Right cardiac atrium (tissue), 5 donors: ENCODE measurements around the gene RPS6KA2. TPM values are rescaled to one million over a fixed set of nuclear protein-coding genes. Genes with fewer than 3 reads are reported as not detected.
"Not testable (repeated sequence)": the region's sequence is repeated elsewhere in the genome, so short reads cannot be mapped to it uniquely, and the experiment has no call there.

ENCODE experiments used
- ATAC-seq, 2 donors: fragments of 200-7000 bp; cut with Tn5 transposase; one replicate each; pipeline versions ENCODE4 v1.8.0 to v1.9.1; 2020; ENCODE audit warnings: moderate library complexity in 2 of 2, mild to moderate bottlenecking in 1 of 2
- DNase-seq, 3 donors: peaks; one replicate each; pipeline ENCODE4 v3.0.0-alpha.2; 2020
- H3K27ac ChIP-seq: one replicate; pipeline ENCODE4 v1.5.1; 2013; ENCODE audit warnings: mild to moderate bottlenecking, low read length, control low read depth, moderate library complexity
- H3K27me3 ChIP-seq: one replicate; pipeline ENCODE4 v1.6.1; 2013; ENCODE audit not compliant: control insufficient read depth, insufficient read depth
- H3K4me1 ChIP-seq: one replicate; pipeline ENCODE4 v1.6.1; 2013; ENCODE audit warnings: low read length; ENCODE audit not compliant: control insufficient read depth, insufficient read depth
- H3K4me3 ChIP-seq: one replicate; pipeline ENCODE4 v1.5.1; 2013; ENCODE audit warnings: low read length, control low read depth
- H3K9me3 ChIP-seq: one replicate; pipeline ENCODE4 v1.6.1; 2013; ENCODE audit warnings: low read length; ENCODE audit not compliant: control insufficient read depth
- WGBS: extraction: QIAGEN DNeasy Blood & Tissue Kit; methylation state at CpG from one replicate; pipeline ENCODE4 v1.1.7; 2013; 5-methylcytosine and 5-hydroxymethylcytosine counted together
- intact Hi-C, 4 donors: fragments of 100-400 bp; cut with DNase I; formaldehyde crosslinking; loops; one replicate each; pipeline versions ENCODE4 v1.11.0 to v1.14.0; 2022 to 2023
- polyA plus RNA-seq: library from polyadenylated mRNA; stranded (reverse); fragments of 200-250 nt; gene quantifications from one replicate; pipeline ENCODE4 v1.2.3, GENCODE V29; 2013
- total RNA-seq, 4 donors: library from RNA; stranded (reverse); fragmentation: NEBNext Ultra II Directional; extraction: Animal tissue kit (Norgen Biotek cat#: 25700); gene quantifications; one replicate each; pipeline ENCODE4 v1.2.1, GENCODE V29; 2021
- donor health status: healthy with polysubstance abuse.
- donor health status: DM: no; HTN: yes; CAD: no.
- donor health status: DM: no; HTN: no; CAD: no.
- donor health status: DM: no; HTN: yes; CAD: no; lungs with severe emphysema.
- donor health status: DM: yes; HTN: yes; CAD: no.

RPS6KA2 gene
- total and polyA plus RNA-seq, 5 donors, result 34.0 to 80.9 (median 65.3) TPM

GRCh38 chr6:166534658-166535406, 92.2 kb downstream of the RPS6KA2 start:
- H3K4me1 ChIP-seq, result no peaks in the 10 kb centered on the region
- no peak overlapping the region for H3K4me3 ChIP-seq
- intact Hi-C loops, result no loop called here
- no peak for DNase-seq
- no peak overlapping the region for H3K27ac ChIP-seq
- WGBS, result 95% methylated on average over 17 of the region's 17 CpGs
- no peak for ATAC-seq
- H3K9me3 ChIP-seq, result no peaks in the 10 kb centered on the region
- H3K27me3 ChIP-seq, result no peaks in the 10 kb centered on the region

DNA sequence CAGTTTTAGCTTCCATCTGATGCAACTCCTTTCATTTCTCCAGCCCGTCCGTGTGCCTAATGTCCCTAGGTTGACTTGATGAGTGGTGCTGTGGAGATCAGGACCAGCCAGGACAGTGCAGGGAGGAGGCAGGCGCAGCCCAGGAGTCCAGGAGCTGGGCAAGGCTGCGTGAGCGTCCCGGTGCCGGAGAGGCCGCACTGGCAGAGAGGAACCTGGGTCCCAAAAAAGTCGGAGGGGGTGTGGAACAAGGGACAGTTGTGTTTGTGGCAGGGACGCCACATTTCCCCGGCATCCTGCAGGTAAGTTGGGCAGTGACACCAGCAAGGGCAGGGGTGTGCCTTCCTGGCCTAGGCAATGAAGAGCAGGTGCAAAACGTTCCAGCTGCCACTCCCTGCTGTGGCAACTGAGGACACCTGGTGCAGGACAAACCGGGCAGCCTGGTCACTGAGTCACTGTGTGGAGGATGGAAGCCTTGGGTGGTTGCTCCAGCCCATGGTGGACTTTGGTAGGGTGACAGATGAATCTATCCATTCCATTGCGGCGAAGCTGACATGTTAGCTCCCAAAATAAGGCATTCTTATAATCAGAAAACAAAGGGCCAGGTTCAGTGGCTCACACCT, 93.7 kb downstream of the RPS6KA2 start:
- H3K9me3 ChIP-seq, result no peaks in the 10 kb centered on the region
- no peaks in the 10 kb centered on the region for H3K27me3 ChIP-seq
- H3K4me1 ChIP-seq, result no peaks in the 10 kb centered on the region
- whole genome bisulfite sequencing, result 93% methylated on average over 15 of the region's 15 CpGs
- no peak overlapping the region for H3K27ac ChIP-seq
- ATAC-seq, result no peak
- intact Hi-C loops, result no loop called here
- DNase-seq, result no peak
- no peak overlapping the region for H3K4me3 ChIP-seq

DNA sequence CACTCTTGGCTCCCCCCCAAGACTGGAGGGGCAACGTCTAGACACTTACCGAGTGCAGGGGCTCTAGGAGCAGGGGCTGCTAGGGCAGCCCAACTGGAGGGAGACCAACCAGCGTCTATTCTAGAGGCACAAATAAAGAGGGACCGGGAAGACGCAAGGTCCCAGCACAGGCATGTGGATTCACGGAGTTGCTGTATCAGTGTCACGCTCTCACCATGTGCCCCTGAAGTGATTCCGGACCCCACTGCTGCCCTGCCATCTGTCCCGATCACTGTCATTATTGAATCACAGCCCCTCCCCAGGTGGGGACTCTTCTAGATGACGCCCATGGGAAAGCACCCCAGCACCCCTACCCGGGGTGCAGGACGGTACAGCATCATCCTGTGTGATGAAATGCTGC, 94.7 kb downstream of the RPS6KA2 start:
- H3K9me3 ChIP-seq, result no peaks in the 10 kb centered on the region
- H3K27ac ChIP-seq, result no peak overlapping the region
- intact Hi-C loops, result no loop called here
- H3K4me3 ChIP-seq, result no peak overlapping the region
- no peak for ATAC-seq
- 93% methylated on average over 12 of the region's 12 CpGs for WGBS
- H3K27me3 ChIP-seq, result no peaks in the 10 kb centered on the region
- DNase-seq, result no peak
- H3K4me1 ChIP-seq, result no peaks in the 10 kb centered on the region

- WGBS, result 97% methylated on average over 26 of the region's 26 CpGs
- intact Hi-C loops, result no loop called here
- Histone ChIP-seq H3K9me3 (no peaks in the 10 kb centered on the region), H3K27ac (no peak overlapping the region), H3K4me1 (no peaks in the 10 kb centered on the region), H3K4me3 (no peak overlapping the region), H3K27me3 (no peaks in the 10 kb centered on the region)
- ATAC-seq, result no peak
- DNase-seq, result no peak
Observed at GRCh38 chr6:166530211-166531095, 96.6 kb downstream of the RPS6KA2 start.

GRCh38 chr6:166529586-166529985, 97.5 kb downstream of the RPS6KA2 start:
- intact Hi-C loops, result no loop called here
- Histone ChIP-seq H3K4me1 (no peaks in the 10 kb centered on the region), H3K27ac (no peak overlapping the region), H3K4me3 (no peak overlapping the region), H3K27me3 (no peaks in the 10 kb centered on the region), H3K9me3 (no peaks in the 10 kb centered on the region)
- ATAC-seq, result no peak
- 92% methylated on average over 4 of the region's 4 CpGs for WGBS
- no peak for DNase-seq

GRCh38 chr6:166529058-166529457, 98.0 kb downstream of the RPS6KA2 start:
- H3K9me3 ChIP-seq, H3K4me1 ChIP-seq, ATAC-seq, H3K4me3 ChIP-seq, H3K27me3 ChIP-seq, DNase-seq, intact Hi-C loops, H3K27ac ChIP-seq: not testable (repeated sequence)
- WGBS, result 94% methylated on average over 1 of the region's 1 CpG

GRCh38 chr6:166527849-166528248, 99.2 kb downstream of the RPS6KA2 start:
- Histone ChIP-seq H3K4me1 (no peaks in the 10 kb centered on the region), H3K27me3 (no peaks in the 10 kb centered on the region), H3K27ac (no peak overlapping the region), H3K9me3 (no peaks in the 10 kb centered on the region), H3K4me3 (no peak overlapping the region)
- no peak for DNase-seq
- WGBS, result 87% methylated on average over 4 of the region's 4 CpGs
- intact Hi-C loops, result no loop called here
- no peak for ATAC-seq

DNA sequence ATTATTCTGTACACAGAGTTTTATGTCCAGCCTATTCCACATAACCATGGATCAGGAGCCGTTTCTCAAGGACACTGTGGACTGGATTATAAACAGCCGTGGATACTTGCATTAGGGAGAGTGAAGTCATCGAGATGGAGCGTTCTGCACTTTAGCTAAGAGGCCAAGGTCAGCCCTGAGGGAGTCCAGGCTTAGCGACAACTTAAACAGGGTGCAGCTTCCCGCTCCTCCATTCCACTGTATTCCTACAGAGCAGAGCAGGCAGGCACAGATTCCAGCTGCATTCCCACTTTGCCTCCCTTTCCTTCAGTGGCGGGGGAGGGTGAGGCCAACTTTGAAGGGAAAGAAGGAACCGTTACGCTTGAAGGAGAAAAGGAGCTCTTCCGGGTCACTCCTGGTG, 100.1 kb downstream of the RPS6KA2 start:
- Histone ChIP-seq H3K27ac (no peak overlapping the region), H3K9me3 (no peaks in the 10 kb centered on the region), H3K4me3 (no peak overlapping the region), H3K4me1 (no peaks in the 10 kb centered on the region), H3K27me3 (no peaks in the 10 kb centered on the region)
- DNase-seq (no peak), ATAC-seq (no peak)
- WGBS, result 75% methylated on average over 10 of the region's 10 CpGs
- intact Hi-C loops, result no loop called here

GRCh38 chr6:166525567-166525966, 101.5 kb downstream of the RPS6KA2 start:
- DNase-seq, result no peak
- intact Hi-C loops, result no loop called here
- no peaks in the 10 kb centered on the region for H3K4me1 ChIP-seq
- H3K4me3 ChIP-seq, result no peak overlapping the region
- no peak overlapping the region for H3K27ac ChIP-seq
- no peak for ATAC-seq
- no peaks in the 10 kb centered on the region for H3K9me3 ChIP-seq
- H3K27me3 ChIP-seq, result no peaks in the 10 kb centered on the region
- whole genome bisulfite sequencing, result 83% methylated on average over 9 of the region's 9 CpGs

DNA sequence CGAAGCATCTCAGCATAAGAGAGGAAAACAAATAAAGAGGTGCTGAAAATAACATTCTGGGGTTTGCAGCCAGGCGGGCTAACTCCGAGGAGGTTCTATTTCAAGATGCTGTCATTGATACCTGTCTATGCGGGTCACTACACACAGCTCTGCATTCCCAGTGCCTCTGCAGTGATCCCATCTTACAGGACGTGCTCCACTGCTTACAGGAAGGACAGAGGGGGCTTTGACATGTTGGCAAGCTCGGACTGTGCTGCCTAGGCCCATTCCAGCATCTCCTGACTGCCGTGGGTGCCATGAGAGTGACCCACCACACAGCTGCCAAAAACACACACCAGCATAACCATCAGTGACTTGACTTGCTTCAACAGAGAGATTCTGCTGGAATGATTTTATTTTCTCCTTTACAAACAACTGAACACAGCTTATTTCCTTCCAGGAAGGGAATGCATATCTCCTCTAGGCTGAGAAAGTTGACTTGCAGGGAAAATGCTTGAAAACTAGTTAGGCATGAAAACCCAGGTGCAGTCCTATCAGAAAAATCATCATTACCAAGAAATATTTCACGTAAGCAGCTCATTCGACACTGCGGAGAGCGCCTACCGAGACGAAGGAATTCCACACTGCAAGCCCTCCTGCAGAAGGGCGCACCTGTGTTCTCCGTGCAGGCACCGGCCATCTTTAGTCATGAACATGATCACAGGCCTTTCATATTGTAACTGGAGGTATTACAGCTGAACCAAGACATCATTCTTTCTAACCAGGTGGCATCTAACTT, 103.1 kb downstream of the RPS6KA2 start:
- 83% methylated on average over 16 of the region's 16 CpGs for WGBS
- intact Hi-C loops, result no loop called here
- Histone ChIP-seq H3K27me3 (no peaks in the 10 kb centered on the region), H3K27ac (no peak overlapping the region), H3K9me3 (no peaks in the 10 kb centered on the region), H3K4me1 (no peaks in the 10 kb centered on the region), H3K4me3 (no peak overlapping the region)
- no peak for DNase-seq
- no peak for ATAC-seq
